ENCODE measurements around the gene NUP37.

NUP37 gene

GRCh38 chr12:102029141-102029540 is 90.8 kb downstream of the NUP37 start:
- Mint-ChIP-seq H3K4me3 (no peak overlapping the region), H3K27ac (no peak overlapping the region), H3K27me3 (no peaks in the 10 kb centered on the region), H3K36me3 (ENCODE audit: low read depth) (peaks cover 49% of the 10 kb centered on the region), H3K4me1 (ENCODE audit: low read depth) (no peaks in the 10 kb centered on the region), H3K9me3 (no peaks in the 10 kb centered on the region)
- intact Hi-C loops (cut with micrococcal nuclease) = no loop called here

- intact Hi-C loops (cut with micrococcal nuclease) = no loop called here
- Mint-ChIP-seq H3K36me3 (ENCODE audit: low read depth) (peaks cover 40% of the 10 kb centered on the region), H3K27me3 (no peaks in the 10 kb centered on the region), H3K9me3 (no peaks in the 10 kb centered on the region), H3K4me3 (no peak overlapping the region), H3K27ac (no peak overlapping the region), H3K4me1 (ENCODE audit: low read depth) (no peaks in the 10 kb centered on the region)
Observed at GRCh38 chr12:102026728-102027127, 93.2 kb downstream of the NUP37 start.

- Mint-ChIP-seq H3K36me3 (ENCODE audit: low read depth) (peaks cover 53% of the 10 kb centered on the region), H3K4me1 (ENCODE audit: low read depth) (no peaks in the 10 kb centered on the region)
- intact Hi-C loops (cut with micrococcal nuclease) = no loop called here
Observed at GRCh38 chr12:102024765-102025164, 95.1 kb downstream of the NUP37 start.

GRCh38 chr12:102023343-102023930 is 96.5 kb downstream of the NUP37 start:
- Mint-ChIP-seq H3K36me3 (ENCODE audit: low read depth) (peaks cover 53% of the 10 kb centered on the region), H3K27me3 (no peaks in the 10 kb centered on the region), H3K27ac (no peak overlapping the region), H3K4me3 (no peak overlapping the region), H3K4me1 (ENCODE audit: low read depth) (no peaks in the 10 kb centered on the region), H3K9me3 (no peaks in the 10 kb centered on the region)
- intact Hi-C loops (cut with micrococcal nuclease) = no loop called here

More at GRCh38 chr12:102024765-102025164, 95.1 kb downstream of the NUP37 start:
- H3K4me3 Mint-ChIP-seq = no peak overlapping the region
- no peak overlapping the region for H3K27ac Mint-ChIP-seq
- H3K9me3 Mint-ChIP-seq = no peaks in the 10 kb centered on the region
- H3K27me3 Mint-ChIP-seq = no peaks in the 10 kb centered on the region

Data from dendritic cell treated with granulocyte-macrophage colony-stimulating factor and Interleukin-4, amounts not matched to agents 40 ng/mL and 50 ng/mL, for 4 days (primary cell).